ENCODE results near the gene KRTAP1-1.
"Not testable (repeated sequence)": the region's sequence is repeated elsewhere in the genome, so short reads cannot be mapped to it uniquely, and the experiment has no call there.

Gene KRTAP1-1

GRCh38 chr17:41040783-41041571 is at the start of gene KRTAP1-1:
TSS of gene KRTAP1-1 (minus strand) at chr17:41041450. CDS start at chr17:41041397, 53 bp downstream.
- H3K4me3 ChIP-seq (ENCODE audit: low read depth, low read length); H3K27me3 ChIP-seq (ENCODE audit: insufficient read depth, low read depth, severe bottlenecking); H3K27ac ChIP-seq; DNase-seq; H3K36me3 ChIP-seq: not testable (repeated sequence)
- H3K9me3 ChIP-seq (ENCODE audit: severe bottlenecking): peaks cover 10% of the 10 kb centered on the region

- H3K9me3 ChIP-seq (ENCODE audit: severe bottlenecking); H3K27ac ChIP-seq; H3K36me3 ChIP-seq; H3K4me3 ChIP-seq (ENCODE audit: low read depth, low read length); DNase-seq: not testable (repeated sequence)
- H3K27me3 ChIP-seq (ENCODE audit: insufficient read depth, low read depth, severe bottlenecking): peaks cover 12% of the 10 kb centered on the region
These were observed 47.6 kb upstream of the KRTAP1-1 start for GRCh38 chr17:41088760-41089352.

GRCh38 chr17:41084100-41084856 is 43.0 kb upstream of the KRTAP1-1 start, which contains the start of gene KRTAP4-7:
TSS of gene KRTAP4-7 (plus strand) at chr17:41084150. CDS start at chr17:41084207, 57 bp downstream.
- H3K36me3 ChIP-seq; DNase-seq; H3K4me3 ChIP-seq (ENCODE audit: low read depth, low read length); H3K27ac ChIP-seq; H3K9me3 ChIP-seq (ENCODE audit: severe bottlenecking): not testable (repeated sequence)
- peaks cover 21% of the 10 kb centered on the region for H3K27me3 ChIP-seq (ENCODE audit: insufficient read depth, low read depth, severe bottlenecking)

GRCh38 chr17:41083427-41083826 is 42.2 kb upstream of the KRTAP1-1 start:
- not testable (repeated sequence) for DNase-seq; H3K27ac ChIP-seq; H3K4me3 ChIP-seq (ENCODE audit: low read depth, low read length); H3K36me3 ChIP-seq; H3K9me3 ChIP-seq (ENCODE audit: severe bottlenecking)
- peaks cover 25% of the 10 kb centered on the region for H3K27me3 ChIP-seq (ENCODE audit: insufficient read depth, low read depth, severe bottlenecking)

- DNase-seq: no peak
- Histone ChIP-seq H3K27ac (no peak overlapping the region), H3K4me3 (ENCODE audit: low read depth, low read length) (no peak overlapping the region), H3K27me3 (ENCODE audit: insufficient read depth, low read depth, severe bottlenecking) (peaks cover 25% of the 10 kb centered on the region), H3K9me3 (ENCODE audit: severe bottlenecking) (no peaks in the 10 kb centered on the region), H3K36me3 (no peaks in the 10 kb centered on the region)
- no peak for TF ChIP-seq CTCF (IDR thresholded peaks at IDR 0.05; ENCODE audit: low read depth, low read length)
These were observed 41.4 kb upstream of the KRTAP1-1 start for GRCh38 chr17:41082626-41083025.

GRCh38 chr17:41076788-41077187 is 35.5 kb upstream of the KRTAP1-1 start:
- H3K27me3 ChIP-seq (ENCODE audit: insufficient read depth, low read depth, severe bottlenecking): peaks cover 25% of the 10 kb centered on the region
- no peak for TF ChIP-seq CTCF (IDR thresholded peaks at IDR 0.05; ENCODE audit: low read depth, low read length)
- peaks cover 2% of the 10 kb centered on the region for H3K9me3 ChIP-seq (ENCODE audit: severe bottlenecking)
- no peak overlapping the region for H3K27ac ChIP-seq
- H3K36me3 ChIP-seq: no peaks in the 10 kb centered on the region
- no peak overlapping the region for H3K4me3 ChIP-seq (ENCODE audit: low read depth, low read length)
- DNase-seq: no peak

GRCh38 chr17:41073676-41074075 is 32.4 kb upstream of the KRTAP1-1 start:
- no peak for DNase-seq
- Histone ChIP-seq H3K4me3 (ENCODE audit: low read depth, low read length) (no peak overlapping the region), H3K27me3 (ENCODE audit: insufficient read depth, low read depth, severe bottlenecking) (peaks cover 9% of the 10 kb centered on the region), H3K27ac (no peak overlapping the region), H3K36me3 (no peaks in the 10 kb centered on the region), H3K9me3 (ENCODE audit: severe bottlenecking) (peaks cover 2% of the 10 kb centered on the region)
- no peak for TF ChIP-seq CTCF (IDR thresholded peaks at IDR 0.05; ENCODE audit: low read depth, low read length)
